ENCODE results near the gene KATNA1. TPM values are rescaled to one million over a fixed set of nuclear protein-coding genes. Genes with fewer than 3 reads are reported as not detected.

The KATNA1 gene
- total RNA-seq: 10 to 100 TPM; 16.4 to 22.7 (median 21.0) TPM
- total RNA-seq (2013): 34.7 TPM

DNA sequence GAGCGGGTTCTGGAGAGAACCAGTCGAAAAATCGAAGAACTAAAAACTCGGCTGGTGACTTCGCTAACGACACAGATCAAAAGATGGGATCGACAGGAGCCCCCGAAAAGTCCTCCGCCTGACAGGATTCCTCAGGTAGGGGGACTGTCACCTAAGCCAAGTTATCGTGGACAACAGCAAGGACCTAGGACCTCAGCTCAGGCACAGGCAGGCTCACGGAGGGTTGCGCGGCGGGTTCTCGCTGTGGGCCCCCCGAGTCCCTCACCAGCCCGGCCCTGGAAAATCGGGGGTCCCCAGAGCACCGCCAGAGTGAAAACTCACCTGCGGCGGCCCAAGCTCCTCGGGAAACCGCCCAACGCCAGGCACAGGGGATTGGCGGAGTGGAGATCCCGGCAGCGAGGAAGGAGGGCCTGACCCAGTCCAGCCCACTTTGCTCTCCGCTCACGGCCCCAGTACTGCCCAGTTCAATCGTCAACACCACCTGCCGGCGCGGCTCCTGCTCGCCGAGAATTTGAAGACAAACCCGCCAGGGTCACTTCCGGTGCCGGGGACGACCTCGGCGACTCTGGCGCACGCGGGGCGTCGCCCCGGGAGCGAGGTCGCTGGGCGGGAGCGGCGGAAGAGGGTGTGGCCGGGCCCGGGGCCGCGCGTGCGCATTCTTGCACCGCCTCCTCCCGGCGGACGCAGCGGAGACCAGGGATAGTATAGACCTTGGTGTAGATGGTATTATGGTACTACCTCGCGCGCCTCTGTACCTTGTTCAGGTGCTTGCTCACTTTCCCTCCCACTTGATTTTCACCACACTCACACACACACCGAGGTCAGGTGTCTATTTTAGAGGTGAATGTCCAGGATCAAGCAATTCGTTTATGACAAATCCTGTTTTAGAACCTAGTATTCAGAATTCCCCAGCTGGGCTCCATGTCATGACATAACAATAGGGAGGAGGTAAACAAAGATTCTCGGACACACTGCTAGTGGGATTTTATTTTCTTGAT is at the start of gene KATNA1:
TSS of gene KATNA1 (minus strand) at position 567 of the 998 bp plus-strand sequence. CDS start 10,167 bp downstream, outside the sequence.
- Histone ChIP-seq H3K36me3 (ENCODE audit: control insufficient read depth, insufficient read depth, low read length) (no peaks in the 10 kb centered on the region), H3K27me3 (ENCODE audit: control insufficient read depth, insufficient read depth, low read length) (no peaks in the 10 kb centered on the region), H3K27ac (ENCODE audit: low read length) (peak within 1 kb of the TSS; percentile 69), H3K9me3 (ENCODE audit: control insufficient read depth, insufficient read depth, low read length) (no peaks in the 10 kb centered on the region), H3K4me3 (ENCODE audit: low read length) (peak within 1 kb of the TSS; percentile 83), H3K4me1 (ENCODE audit: control insufficient read depth, insufficient read depth, low read length) (peaks cover 13% of the 10 kb centered on the region)
- H3K27ac Mint-ChIP-seq: peak within 1 kb of the TSS; percentile 82 to 88
- no peaks in the 10 kb centered on the region for H3K9me3 Mint-ChIP-seq
- under 1% methylated on average over 66 of the region's 69 CpGs for WGBS (ENCODE audit: insufficient coverage)
- intact Hi-C loops (cut with micrococcal nuclease): loop anchor here (1.0 kb wide), 1 partner anchor 82 kb away; the partner anchor contains the start of gene GINM1
- no peaks in the 10 kb centered on the region for H3K36me3 Mint-ChIP-seq
- peaks cover 26 to 29% of the 10 kb centered on the region in 2 donors for H3K4me1 Mint-ChIP-seq
- H3K27me3 Mint-ChIP-seq (ENCODE audit: low read depth in 2 of 2): no peaks in the 10 kb centered on the region
- DNase-seq (peak; percentile 64 to 92), ATAC-seq (peak; percentile 87 to 90 (median 87))
- TF ChIP-seq, protein P1, sequence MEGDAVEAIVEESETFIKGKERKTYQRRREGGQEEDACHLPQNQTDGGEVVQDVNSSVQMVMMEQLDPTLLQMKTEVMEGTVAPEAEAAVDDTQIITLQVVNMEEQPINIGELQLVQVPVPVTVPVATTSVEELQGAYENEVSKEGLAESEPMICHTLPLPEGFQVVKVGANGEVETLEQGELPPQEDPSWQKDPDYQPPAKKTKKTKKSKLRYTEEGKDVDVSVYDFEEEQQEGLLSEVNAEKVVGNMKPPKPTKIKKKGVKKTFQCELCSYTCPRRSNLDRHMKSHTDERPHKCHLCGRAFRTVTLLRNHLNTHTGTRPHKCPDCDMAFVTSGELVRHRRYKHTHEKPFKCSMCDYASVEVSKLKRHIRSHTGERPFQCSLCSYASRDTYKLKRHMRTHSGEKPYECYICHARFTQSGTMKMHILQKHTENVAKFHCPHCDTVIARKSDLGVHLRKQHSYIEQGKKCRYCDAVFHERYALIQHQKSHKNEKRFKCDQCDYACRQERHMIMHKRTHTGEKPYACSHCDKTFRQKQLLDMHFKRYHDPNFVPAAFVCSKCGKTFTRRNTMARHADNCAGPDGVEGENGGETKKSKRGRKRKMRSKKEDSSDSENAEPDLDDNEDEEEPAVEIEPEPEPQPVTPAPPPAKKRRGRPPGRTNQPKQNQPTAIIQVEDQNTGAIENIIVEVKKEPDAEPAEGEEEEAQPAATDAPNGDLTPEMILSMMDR (IDR thresholded peaks at IDR 0.05): no peak
- peak within 1 kb of the TSS; percentile 92 for H3K4me3 Mint-ChIP-seq

DNA sequence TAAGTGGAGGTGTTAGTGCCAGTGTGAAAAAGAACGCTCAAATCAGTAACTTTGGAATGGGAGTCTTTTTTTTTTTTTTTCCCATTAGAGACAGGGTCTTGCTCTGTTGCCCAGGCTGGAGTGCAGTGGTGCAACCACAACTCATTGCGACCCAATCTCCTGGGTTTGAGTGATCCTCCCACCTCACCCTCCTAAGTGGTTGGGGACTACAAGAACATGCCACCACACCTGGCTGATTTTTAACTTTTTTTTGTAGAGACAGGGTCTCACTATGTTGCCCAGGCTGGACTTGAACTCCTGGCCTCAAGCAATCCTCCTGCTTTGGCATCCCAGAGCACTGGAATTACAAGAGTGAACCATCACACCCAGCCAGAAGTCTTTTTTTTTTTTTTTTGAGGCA is 49.7 kb upstream of the KATNA1 start:
- no peaks in the 10 kb centered on the region for H3K27me3 Mint-ChIP-seq (ENCODE audit: low read depth in 2 of 2)
- no peak overlapping the region for H3K27ac Mint-ChIP-seq
- ATAC-seq (no peak), DNase-seq (no peak)
- peaks cover 24% of the 10 kb centered on the region for H3K36me3 ChIP-seq (ENCODE audit: control insufficient read depth, insufficient read depth, low read length)
- H3K4me1 ChIP-seq (ENCODE audit: control insufficient read depth, insufficient read depth, low read length): no peaks in the 10 kb centered on the region
- no peaks in the 10 kb centered on the region for H3K36me3 Mint-ChIP-seq
- 96% methylated on average over 1 of the region's 2 CpGs for WGBS (ENCODE audit: insufficient coverage)
- TF ChIP-seq, protein P1 (IDR thresholded peaks at IDR 0.05): no peak
- H3K9me3 ChIP-seq (ENCODE audit: control insufficient read depth, insufficient read depth, low read length): no peaks in the 10 kb centered on the region
- no peaks in the 10 kb centered on the region for H3K27me3 ChIP-seq (ENCODE audit: control insufficient read depth, insufficient read depth, low read length)
- peaks cover 18 to 23% of the 10 kb centered on the region in 2 donors for H3K4me1 Mint-ChIP-seq
- intact Hi-C loops (cut with micrococcal nuclease): no loop called here
- H3K9me3 Mint-ChIP-seq: no peaks in the 10 kb centered on the region
- H3K27ac ChIP-seq (ENCODE audit: low read length): no peak overlapping the region
- no peak overlapping the region for H3K4me3 ChIP-seq (ENCODE audit: low read length)
- no peak overlapping the region for H3K4me3 Mint-ChIP-seq

DNA sequence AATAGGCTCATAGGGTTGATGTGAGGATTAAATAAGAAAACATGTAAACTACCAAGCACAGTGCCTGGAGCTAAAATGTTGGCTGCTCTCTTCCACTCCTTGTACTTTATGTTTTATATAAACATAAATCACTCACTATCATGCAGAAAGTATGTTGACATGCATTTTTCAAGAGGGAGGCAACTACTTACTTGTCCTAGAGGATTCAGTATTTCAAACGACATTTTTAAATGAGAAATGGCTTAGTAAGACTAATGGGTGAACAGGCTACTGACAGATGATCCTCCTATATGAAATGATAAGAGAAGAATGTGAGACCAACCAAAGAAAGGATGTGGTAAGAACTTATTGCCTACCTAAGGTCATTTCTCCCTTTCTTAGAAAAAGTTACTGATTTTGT is 48.4 kb upstream of the KATNA1 start:
- Mint-ChIP-seq H3K27ac (peak overlapping the region; percentile 43 to 56), H3K4me1 (peaks cover 18 to 25% of the 10 kb centered on the region in 2 donors), H3K4me3 (no peak overlapping the region), H3K36me3 (no peaks in the 10 kb centered on the region), H3K27me3 (ENCODE audit: low read depth in 2 of 2) (no peaks in the 10 kb centered on the region), H3K9me3 (no peaks in the 10 kb centered on the region)
- no peak for DNase-seq
- peaks cover 33% of the 10 kb centered on the region for H3K36me3 ChIP-seq (ENCODE audit: control insufficient read depth, insufficient read depth, low read length)
- no peak overlapping the region for H3K4me3 ChIP-seq (ENCODE audit: low read length)
- 86% methylated on average over 1 of the region's 1 CpG for WGBS (ENCODE audit: insufficient coverage)
- H3K9me3 ChIP-seq (ENCODE audit: control insufficient read depth, insufficient read depth, low read length): no peaks in the 10 kb centered on the region
- TF ChIP-seq, protein P1 (IDR thresholded peaks at IDR 0.05): no peak
- no peaks in the 10 kb centered on the region for H3K27me3 ChIP-seq (ENCODE audit: control insufficient read depth, insufficient read depth, low read length)
- H3K4me1 ChIP-seq (ENCODE audit: control insufficient read depth, insufficient read depth, low read length): no peaks in the 10 kb centered on the region
- H3K27ac ChIP-seq (ENCODE audit: low read length): no peak overlapping the region
- intact Hi-C loops (cut with micrococcal nuclease): no loop called here
- ATAC-seq: no peak
